C1 segment of cervical spinal cord (tissue), 14 donors: Measurements from ENCODE around the gene SLC2A8.
A peak's percentile ranks its signal among the peaks of the same experiment; 100 is the strongest.

Source experiments
- DNase-seq, 14 donors: peaks; one replicate each; lab custom pipeline; 2025; lab: John Stamatoyannopoulos, UW

The SLC2A8 gene

GRCh38 chr9:127428348-127428747 is 31.4 kb downstream of the SLC2A8 start:
- no peak for DNase-seq

- DNase-seq, result no peak
Measured at GRCh38 chr9:127430415-127430814, 33.4 kb downstream of the SLC2A8 start.

DNA sequence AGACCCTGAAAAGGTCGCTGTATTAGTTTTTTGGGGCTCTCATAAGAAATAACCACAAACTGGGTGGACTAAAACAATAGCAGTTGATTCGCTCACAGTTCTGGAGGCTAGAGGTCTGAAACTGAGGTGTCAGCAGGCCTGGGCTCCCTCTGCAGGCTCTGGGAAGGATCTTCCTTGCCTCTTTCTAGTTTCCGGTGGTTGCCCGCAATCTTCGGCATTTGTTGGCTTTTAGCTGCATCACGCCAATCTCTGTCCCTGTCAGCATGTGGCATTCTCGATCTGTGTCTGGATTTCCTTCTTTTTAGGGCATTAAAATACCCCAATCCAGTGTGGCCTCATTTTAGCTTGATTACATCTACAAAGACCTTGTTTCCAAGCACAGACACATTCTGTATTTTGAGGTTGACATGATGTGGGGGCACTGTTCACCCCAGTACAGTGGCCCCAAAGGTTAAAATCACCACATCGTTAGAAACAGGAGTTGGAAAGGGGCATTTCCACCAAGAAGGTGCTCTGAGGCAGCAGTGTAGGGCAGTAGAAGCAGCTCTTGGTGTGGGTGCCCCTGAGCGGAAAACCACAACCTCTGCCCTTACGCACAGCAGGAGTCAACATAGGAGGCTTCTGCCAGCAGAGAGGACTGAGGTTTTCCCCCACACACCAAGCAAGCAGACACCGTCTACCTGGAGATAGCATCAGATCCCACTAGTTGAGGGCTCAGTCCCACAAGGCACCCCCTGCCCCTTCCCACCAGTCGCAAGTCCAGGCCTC is 40.7 kb downstream of the SLC2A8 start:
- DNase-seq, result no peak

DNA sequence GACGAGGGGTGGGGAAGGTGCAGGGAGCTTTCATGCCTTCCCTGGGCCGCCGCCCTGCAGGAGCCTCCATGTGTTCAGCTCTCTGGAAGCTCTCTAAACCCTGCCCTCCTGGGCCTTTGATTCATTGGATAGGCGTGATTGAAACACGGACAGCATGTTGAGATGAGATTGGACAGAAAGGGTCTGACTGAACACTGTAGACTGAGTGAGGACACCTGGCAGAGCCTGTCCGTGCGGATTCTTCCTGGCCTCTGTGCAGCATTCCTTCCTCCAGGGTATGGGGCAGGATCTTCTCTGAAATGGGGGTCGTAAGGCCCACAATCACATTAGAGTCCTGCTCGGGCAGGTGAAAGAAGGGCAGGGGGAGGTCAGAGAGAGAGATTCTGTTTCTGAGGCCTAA is 41.4 kb downstream of the SLC2A8 start:
- no peak for DNase-seq

GRCh38 chr9:127444283-127444920 is 47.4 kb downstream of the SLC2A8 start:
- no peak for DNase-seq

DNA sequence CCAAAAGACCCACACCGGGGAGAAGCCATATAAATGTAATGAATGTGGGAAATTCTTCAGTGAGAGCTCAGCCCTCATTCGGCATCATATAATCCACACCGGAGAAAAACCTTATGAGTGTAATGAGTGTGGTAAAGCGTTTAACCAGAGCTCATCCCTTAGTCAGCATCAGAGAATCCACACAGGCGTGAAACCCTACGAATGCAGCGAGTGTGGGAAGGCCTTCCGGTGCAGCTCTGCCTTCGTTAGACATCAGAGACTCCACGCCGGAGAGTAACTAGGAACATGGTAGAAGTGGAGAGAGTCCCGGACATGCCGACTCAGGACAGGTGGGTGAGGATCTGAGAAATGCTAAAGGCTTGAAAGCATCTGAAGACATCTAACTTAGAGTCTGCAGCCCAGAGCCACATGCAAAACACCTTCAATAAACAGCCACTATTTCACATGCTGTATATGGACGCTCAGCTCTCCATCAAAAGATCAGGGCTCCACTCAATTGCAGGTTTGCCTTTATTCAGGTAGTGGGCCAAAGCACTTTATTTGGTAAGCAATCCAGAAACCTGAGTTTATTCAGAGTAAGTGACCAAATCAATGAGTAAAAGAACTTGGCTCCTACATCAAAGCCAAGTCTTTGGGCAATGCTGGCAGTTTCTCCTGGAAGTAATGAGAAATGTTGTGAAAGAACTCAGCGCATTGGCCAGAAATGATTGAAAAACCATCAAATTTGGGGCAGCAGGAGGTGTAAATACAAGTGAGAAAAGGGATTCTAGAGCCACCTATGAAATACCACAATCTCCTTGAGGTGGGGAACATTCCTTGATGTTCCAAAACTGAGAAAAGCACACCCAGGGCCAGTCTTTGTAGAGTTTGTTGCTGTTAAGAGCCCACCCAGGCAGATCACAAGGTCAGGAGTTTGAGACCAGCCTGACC is 48.2 kb downstream of the SLC2A8 start:
- DNase-seq, result no peak

DNA sequence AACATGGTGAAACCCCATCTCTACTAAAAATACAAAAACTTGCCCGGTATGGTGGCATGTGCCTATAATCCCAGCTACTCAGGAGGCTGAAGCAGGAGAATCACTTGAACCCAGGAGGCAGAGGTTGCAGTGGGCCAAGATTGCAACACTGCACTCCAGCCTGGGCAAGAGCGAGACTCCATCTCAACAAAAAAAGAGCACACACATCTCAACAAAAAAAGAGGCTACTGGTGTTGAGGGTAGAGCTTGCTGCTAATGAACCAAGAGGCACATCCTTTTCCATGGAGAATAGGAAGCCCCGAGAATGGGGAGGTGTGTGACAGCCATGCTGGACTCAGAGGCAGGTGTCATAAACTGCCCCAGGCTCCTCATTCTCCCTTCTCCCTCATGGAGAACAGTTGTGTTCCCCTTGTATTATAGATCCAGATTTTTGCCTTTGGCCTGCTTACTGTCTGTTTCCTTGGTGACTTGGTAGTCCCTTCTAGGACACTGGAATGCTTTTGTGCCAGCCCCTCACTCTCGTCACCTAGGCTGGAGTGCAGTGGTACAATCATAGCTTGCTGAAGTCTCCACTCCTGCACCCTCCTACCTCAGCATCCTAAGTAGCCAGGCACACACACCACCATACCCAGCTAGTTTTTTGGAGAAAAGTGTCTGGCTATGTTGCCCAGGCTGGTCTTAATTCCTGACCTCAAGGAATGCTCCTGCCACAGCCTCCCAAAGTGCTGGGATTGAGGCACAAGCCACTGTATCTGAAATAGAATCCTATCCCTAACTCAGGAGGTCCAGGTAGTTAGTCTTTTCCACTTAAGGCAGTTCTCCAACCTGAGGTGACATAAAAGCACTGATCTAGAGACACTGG is 49.1 kb downstream of the SLC2A8 start:
- DNase-seq, result no peak

GRCh38 chr9:127446713-127447415 is 49.9 kb downstream of the SLC2A8 start:
- no peak for DNase-seq

GRCh38 chr9:127447416-127448111 is 50.6 kb downstream of the SLC2A8 start:
- no peak for DNase-seq

GRCh38 chr9:127448112-127448805 is 51.3 kb downstream of the SLC2A8 start:
- no peak for DNase-seq

DNA sequence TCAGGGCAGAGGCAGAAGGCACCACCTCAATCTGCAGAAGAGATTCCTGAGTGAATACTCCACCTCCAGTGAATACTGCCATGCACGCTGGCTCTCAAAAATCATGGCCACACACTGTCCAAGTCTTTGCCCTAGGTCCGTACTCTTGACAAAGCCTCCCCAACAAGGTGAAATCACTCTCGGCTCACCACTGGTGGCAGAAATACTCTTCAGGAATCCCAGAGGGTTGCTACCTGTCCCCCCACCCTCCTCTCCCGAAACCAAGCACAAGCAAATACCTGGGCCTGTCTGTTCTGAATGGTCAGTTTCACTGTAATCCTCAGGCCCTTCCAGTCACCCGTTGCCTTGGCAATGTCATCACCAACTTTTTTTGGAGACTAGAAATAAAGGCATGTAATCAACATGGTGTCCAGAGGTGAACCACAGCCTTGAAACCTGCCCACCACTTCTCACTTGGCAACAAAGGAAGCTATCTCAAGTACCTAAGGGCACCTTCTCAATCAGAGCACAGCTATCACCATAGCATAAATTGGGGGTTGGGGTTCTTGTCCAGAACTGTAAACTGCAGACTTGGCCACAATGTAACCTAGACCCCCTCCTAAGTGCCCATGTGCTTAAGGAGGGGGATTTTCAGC is 52.5 kb downstream of the SLC2A8 start:
- DNase-seq, result no peak

GRCh38 chr9:127450243-127450760 is 53.3 kb downstream of the SLC2A8 start:
- DNase-seq, result peak in 2 of 14 donors; percentile 9 to 36

- peak; percentile 72 to 94 (median 92) for DNase-seq
Measured at GRCh38 chr9:127450830-127451607, 54.0 kb downstream of the SLC2A8 start, which contains the start of the genes LRSAM1 and RPL12. LRSAM1 (plus strand) TSS chr9:127451510; CDS start chr9:127454528, 3,018 bp downstream. RPL12 (minus strand) TSS chr9:127451406; CDS start chr9:127451317, 89 bp downstream.

- DNase-seq, result peak in 2 of 14 donors; percentile 70
Measured at GRCh38 chr9:127451608-127451857, 54.6 kb downstream of the SLC2A8 start.

DNA sequence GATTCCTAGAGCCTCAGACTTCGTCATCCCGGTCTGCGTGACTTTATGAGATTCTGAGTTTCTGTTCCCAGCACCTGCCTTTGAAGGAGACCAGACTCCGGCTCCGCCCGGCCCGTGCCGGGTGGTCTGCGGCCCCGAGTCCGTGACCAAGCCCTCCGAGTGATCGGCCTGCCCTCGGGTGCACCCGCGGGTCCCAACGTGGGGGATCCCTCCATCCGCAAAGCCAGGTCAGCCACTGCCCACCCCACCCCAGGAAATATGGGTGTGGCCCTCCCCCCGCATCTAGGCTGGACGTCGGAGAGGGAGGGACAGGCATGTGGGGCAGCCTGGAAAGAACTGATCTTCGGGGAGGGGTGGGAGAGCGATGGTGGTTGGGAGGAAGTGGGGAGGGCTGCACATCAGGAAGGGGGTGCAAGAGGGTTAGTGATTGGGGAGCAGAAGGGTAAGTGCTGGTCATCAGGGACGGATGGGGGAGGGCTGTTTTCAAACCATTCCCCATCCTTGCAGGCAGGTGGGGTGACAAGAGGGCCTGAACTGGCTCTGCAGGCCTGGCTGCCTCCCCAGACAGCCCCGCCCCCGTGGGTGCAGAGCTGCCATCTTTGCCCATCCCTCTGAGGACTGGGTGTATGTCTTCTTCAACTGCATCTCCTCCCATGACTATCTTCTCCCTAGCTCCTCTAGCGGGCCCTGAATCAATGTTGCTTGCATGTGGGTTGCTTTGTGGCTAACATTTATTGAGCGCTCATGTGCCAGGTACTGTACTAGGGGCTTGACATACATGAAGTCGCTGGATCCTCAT is 55.1 kb downstream of the SLC2A8 start:
- DNase-seq, result peak in 7 of 14 donors; percentile 26 to 70 (median 54)

- DNase-seq, result no peak
Measured at GRCh38 chr9:127452691-127453090, 55.7 kb downstream of the SLC2A8 start.
